ENCODE measurements around the gene PCDHGA1. TPM values are rescaled to one million over a fixed set of nuclear protein-coding genes. Genes with fewer than 3 reads are reported as not detected.

The PCDHGA1 gene
- total RNA-seq, 1 experiment from 2014 or later = 0.04 TPM

DNA sequence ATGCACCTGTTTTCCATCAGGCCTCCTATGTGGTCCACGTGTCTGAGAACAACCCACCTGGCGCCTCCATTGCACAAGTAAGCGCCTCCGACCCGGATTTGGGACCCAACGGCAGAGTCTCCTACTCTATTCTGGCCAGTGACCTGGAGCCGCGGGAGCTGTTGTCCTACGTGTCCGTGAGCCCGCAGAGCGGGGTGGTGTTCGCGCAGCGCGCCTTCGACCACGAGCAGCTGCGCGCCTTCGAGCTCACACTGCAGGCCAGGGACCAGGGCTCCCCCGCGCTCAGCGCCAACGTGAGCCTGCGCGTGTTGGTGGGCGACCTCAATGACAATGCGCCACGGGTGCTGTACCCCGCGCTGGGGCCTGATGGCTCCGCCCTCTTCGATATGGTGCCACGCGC is 21.3 kb downstream of the PCDHGA1 start:
- Histone ChIP-seq H3K27me3 (ENCODE audit: low read length) (no peaks in the 10 kb centered on the region), H3K27ac (ENCODE audit: low read length) (no peak overlapping the region), H2AFZ (ENCODE audit: low read length) (no peak overlapping the region), H3K4me3 (ENCODE audit: low read length) (no peak overlapping the region), H3F3A (ENCODE audit: low read length, unreplicated experiment) (no peaks in the 10 kb centered on the region), H3K4me1 (ENCODE audit: insufficient read depth, low read length) (no peaks in the 10 kb centered on the region), H3K9me2 (replicated peaks; ENCODE audit: low read length) (no peaks in the 10 kb centered on the region), H3K4me2 (ENCODE audit: low read length) (no peak overlapping the region), H3K9me3 (ENCODE audit: low read length) (no peaks in the 10 kb centered on the region), H3K9ac (ENCODE audit: low read length) (no peak overlapping the region), H4K20me1 (ENCODE audit: low read length) (no peaks in the 10 kb centered on the region), H3K79me2 (ENCODE audit: low read length) (no peaks in the 10 kb centered on the region), H3K36me3 (ENCODE audit: low read depth, low read length) (no peaks in the 10 kb centered on the region)
- ChIA-PET CTCF (no interaction called here), POLR2A (ENCODE audit: unreplicated experiment) (no interaction called here)
- BruUV-seq (replicated peaks) = no TSS peak
- ATAC-seq = no peak
- intact Hi-C loops (cut with micrococcal nuclease) = no loop called here
- DNase-seq = no peak
- TF ChIP-seq EZH2 (IDR thresholded peaks at IDR 0.05; ENCODE audit: low read length, unreplicated experiment) (no peak), CTCF (conservative IDR thresholded peaks at IDR 0.05; ENCODE audit: low read depth, low read length) (no peak), EZH2phosphoT487 (IDR thresholded peaks at IDR 0.05; ENCODE audit: borderline replicate concordance, low read length) (no peak)

DNA sequence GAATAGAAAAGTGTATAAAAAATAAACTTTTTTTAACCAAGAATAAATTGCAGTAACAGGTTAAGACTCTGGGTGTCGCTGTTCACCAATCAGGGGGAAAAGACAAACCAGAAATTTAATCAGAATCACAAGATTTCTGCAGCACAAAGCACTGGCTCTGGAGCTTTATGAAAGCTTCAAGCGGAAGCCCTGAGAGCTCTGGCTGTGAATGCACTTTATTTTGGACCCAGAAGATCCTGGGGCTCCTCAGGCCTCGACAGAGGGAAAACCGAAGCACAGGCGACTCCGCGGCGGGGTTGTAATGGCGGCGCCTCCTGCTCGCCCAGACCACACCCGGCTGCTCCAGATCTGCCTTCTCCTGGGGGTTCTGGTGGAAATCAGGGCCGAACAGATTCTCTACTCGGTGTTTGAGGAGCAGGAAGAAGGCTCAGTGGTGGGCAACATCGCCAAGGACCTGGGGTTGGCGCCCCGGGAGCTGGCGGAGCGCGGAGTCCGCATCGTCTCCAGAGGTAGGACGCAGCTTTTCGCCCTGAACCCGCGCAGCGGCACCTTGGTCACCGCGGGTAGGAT is 24.7 kb downstream of the PCDHGA1 start, which contains the start of gene PCDHGA4:
Gene PCDHGA4, plus strand, starts transcription at position 122 of the 570 bp plus-strand sequence. Its CDS starts 87 bp downstream, at position 209.
- CTCF ChIA-PET = no interaction called here
- Histone ChIP-seq H2AFZ (ENCODE audit: low read length) (no peak within 1 kb of the TSS), H3K79me2 (ENCODE audit: low read length) (no peaks in the 10 kb centered on the region), H3F3A (ENCODE audit: low read length, unreplicated experiment) (no peaks in the 10 kb centered on the region), H3K4me3 (ENCODE audit: low read length) (no peak within 1 kb of the TSS), H3K27me3 (ENCODE audit: low read length) (no peaks in the 10 kb centered on the region), H3K9me3 (ENCODE audit: low read length) (no peaks in the 10 kb centered on the region), H3K4me2 (ENCODE audit: low read length) (no peak within 1 kb of the TSS), H3K36me3 (ENCODE audit: low read depth, low read length) (no peaks in the 10 kb centered on the region), H3K9me2 (replicated peaks; ENCODE audit: low read length) (no peaks in the 10 kb centered on the region), H4K20me1 (ENCODE audit: low read length) (no peaks in the 10 kb centered on the region), H3K4me1 (ENCODE audit: insufficient read depth, low read length) (no peaks in the 10 kb centered on the region), H3K27ac (ENCODE audit: low read length) (no peak within 1 kb of the TSS), H3K9ac (ENCODE audit: low read length) (no peak within 1 kb of the TSS)
- TF ChIP-seq CTCF (conservative IDR thresholded peaks at IDR 0.05; ENCODE audit: low read depth, low read length) (peak; percentile 41), EZH2phosphoT487 (IDR thresholded peaks at IDR 0.05; ENCODE audit: borderline replicate concordance, low read length) (no peak)
- DNase-seq (no peak), ATAC-seq (no peak)
- POLR2A ChIA-PET (ENCODE audit: unreplicated experiment) = no interaction called here
- intact Hi-C loops (cut with micrococcal nuclease) = no loop called here
- BruUV-seq (replicated peaks) = no TSS peak

- POLR2A ChIA-PET (ENCODE audit: unreplicated experiment) = no interaction called here
Observed at GRCh38 chr5:141355641-141356040, 25.3 kb downstream of the PCDHGA1 start.

More at GRCh38 chr5:141355641-141356040, 25.3 kb downstream of the PCDHGA1 start:
- Histone ChIP-seq H3K4me1 (ENCODE audit: insufficient read depth, low read length) (no peaks in the 10 kb centered on the region), H3K9me2 (replicated peaks; ENCODE audit: low read length) (no peaks in the 10 kb centered on the region), H3K27ac (ENCODE audit: low read length) (no peak overlapping the region), H3K9me3 (ENCODE audit: low read length) (no peaks in the 10 kb centered on the region), H3K4me2 (ENCODE audit: low read length) (no peak overlapping the region), H2AFZ (ENCODE audit: low read length) (no peak overlapping the region), H3K9ac (ENCODE audit: low read length) (no peak overlapping the region), H3K36me3 (ENCODE audit: low read depth, low read length) (no peaks in the 10 kb centered on the region), H3K79me2 (ENCODE audit: low read length) (no peaks in the 10 kb centered on the region), H3F3A (ENCODE audit: low read length, unreplicated experiment) (no peaks in the 10 kb centered on the region), H3K4me3 (ENCODE audit: low read length) (no peak overlapping the region), H3K27me3 (ENCODE audit: low read length) (no peaks in the 10 kb centered on the region), H4K20me1 (ENCODE audit: low read length) (no peaks in the 10 kb centered on the region)
- TF ChIP-seq EZH2 (IDR thresholded peaks at IDR 0.05; ENCODE audit: low read length, unreplicated experiment) (no peak), CTCF (conservative IDR thresholded peaks at IDR 0.05; ENCODE audit: low read depth, low read length) (no peak), EZH2phosphoT487 (IDR thresholded peaks at IDR 0.05; ENCODE audit: borderline replicate concordance, low read length) (no peak)
- intact Hi-C loops (cut with micrococcal nuclease) = no loop called here
- CTCF ChIA-PET = no interaction called here
- DNase-seq (no peak), ATAC-seq (no peak)
- BruUV-seq (replicated peaks) = no TSS peak
